HG02852 (cell line): Measurements from ENCODE around the gene BCAS3.

ENCODE experiments used
- ATAC-seq: cut with Tn5 transposase; IDR thresholded peaks from one replicate; pipeline ENCODE4 v1.9.1; 2021; ENCODE audit warnings: mild to moderate bottlenecking, moderate library complexity; ENCODE audit not compliant: unreplicated experiment

Gene BCAS3

DNA sequence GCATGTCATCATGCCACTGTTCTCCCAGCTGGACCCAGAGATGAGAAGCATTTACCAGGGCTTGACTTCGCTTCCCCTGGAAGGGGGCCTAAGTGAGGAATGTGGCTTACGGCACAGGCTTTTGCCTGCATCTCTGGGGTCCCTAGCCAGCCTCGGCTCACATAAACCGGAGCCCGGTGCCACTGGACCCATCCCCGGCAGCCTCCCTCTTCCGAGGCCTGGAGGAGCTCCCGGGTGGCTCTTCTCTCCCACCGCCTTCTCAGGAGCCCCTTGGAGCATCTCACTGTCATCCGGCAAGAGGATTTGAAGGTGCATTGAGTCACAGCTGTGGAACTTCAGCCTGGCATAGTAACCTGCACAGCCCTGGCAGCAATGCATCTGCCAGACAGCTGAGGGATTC, 692.1 kb downstream of the BCAS3 start:
- no peak for ATAC-seq

DNA sequence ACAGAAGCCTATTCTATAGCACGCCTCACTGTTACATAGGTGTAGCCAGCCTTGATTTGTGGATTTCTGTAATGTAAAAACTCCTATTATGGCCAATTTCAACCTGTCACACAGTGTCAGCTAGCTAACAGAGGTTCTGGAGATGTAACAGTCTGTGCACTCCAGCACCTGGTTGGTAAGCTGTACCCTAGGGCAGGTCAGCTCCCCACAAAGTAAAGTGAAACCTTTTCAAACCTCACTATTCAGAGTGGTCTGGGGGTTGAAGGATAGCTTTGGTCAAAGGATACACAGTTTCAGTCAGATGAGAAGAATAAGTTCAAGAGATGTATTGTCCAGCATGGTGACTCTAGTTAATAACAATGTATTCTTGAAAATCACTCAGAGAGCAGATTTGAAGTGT, 693.5 kb downstream of the BCAS3 start:
- no peak for ATAC-seq

GRCh38 chr17:61371606-61372005, 694.0 kb downstream of the BCAS3 start:
- no peak for ATAC-seq

- no peak for ATAC-seq
Observed at GRCh38 chr17:61372436-61372835, 694.8 kb downstream of the BCAS3 start.

DNA sequence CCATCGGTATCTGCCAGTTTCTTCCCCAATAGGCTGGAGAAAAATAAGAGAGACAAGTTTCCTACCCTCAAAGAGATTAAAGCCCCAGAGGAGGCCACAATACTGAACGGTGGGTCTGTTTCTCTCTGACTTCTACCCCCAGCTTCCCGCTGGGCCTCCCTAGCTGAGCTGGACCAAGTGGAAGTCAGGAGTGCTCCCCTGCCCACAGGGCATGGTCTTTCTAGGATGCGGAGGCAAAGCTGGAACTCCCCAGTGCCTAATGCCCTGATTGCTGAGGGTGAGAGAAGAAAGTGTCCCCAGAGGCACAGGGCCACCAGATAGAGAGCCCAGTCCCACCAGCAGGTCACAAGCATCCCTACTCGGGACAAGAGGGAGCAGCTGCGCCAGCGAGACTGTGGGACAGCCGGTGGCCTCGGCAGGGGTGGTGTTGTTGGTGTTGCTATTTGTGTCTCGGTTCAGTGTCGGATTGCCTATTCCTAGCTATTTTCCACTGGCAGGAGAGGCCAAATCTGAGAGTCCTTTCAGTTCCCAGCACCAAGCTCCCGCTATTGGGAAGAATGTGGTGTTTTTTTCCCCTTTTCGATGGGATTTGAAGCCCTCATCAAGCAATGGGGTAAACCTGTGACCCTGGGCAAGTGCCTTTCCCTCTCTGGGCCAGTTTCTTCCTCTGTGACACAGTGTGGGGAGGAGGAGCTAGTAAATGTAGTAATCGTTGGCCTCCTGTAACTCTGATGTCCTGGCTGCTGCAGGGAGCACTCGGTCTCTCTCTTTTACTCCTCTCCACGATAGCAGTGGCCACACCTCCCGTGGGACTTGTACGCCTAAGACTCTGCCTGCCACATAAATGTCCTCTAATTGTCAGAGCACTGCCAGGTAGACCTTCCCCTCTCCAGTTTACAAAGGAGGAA, 699.5 kb downstream of the BCAS3 start:
- ATAC-seq, result no peak

DNA sequence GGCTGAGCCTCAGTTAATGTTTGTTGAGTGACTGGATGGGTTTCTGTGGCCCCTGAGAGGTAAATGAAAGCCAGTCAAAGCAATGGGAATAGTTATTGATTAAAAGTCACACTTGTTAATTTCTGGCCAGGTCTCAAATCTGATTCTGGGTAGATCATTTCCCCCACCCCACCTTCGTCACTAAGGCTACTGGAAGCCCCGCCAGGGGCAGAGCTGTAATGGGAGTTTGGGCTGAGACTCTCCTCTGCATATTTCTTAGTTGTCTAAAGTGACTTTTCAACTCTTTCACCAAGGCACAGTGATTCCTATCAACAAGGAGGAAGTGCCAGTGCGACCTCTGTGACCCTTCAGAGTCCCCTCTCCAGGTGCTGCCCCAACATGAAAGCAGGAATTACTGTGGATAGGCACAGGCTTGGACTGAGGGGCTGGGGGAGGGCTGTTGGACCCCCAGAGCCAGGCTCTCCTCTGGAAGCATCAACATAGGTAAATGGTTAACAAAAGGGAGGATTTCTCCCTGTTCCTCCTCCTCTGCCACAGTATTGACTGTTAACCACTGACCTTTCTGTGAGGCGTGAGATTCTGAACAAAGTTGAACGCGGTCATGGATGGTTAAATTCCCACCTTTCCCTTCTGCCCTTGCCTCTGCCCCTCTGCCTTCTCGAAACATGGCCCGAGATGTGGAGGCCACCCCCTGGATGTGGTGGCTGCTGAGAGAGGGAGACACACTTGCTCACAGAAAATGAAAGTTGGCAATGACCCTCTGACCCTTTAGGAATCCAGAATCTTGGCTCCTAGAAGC, 701.2 kb downstream of the BCAS3 start:
- no peak for ATAC-seq

GRCh38 chr17:61379457-61380216, 702.0 kb downstream of the BCAS3 start:
- ATAC-seq, result no peak

- no peak for ATAC-seq
Observed at GRCh38 chr17:61380217-61380835, 702.7 kb downstream of the BCAS3 start.

DNA sequence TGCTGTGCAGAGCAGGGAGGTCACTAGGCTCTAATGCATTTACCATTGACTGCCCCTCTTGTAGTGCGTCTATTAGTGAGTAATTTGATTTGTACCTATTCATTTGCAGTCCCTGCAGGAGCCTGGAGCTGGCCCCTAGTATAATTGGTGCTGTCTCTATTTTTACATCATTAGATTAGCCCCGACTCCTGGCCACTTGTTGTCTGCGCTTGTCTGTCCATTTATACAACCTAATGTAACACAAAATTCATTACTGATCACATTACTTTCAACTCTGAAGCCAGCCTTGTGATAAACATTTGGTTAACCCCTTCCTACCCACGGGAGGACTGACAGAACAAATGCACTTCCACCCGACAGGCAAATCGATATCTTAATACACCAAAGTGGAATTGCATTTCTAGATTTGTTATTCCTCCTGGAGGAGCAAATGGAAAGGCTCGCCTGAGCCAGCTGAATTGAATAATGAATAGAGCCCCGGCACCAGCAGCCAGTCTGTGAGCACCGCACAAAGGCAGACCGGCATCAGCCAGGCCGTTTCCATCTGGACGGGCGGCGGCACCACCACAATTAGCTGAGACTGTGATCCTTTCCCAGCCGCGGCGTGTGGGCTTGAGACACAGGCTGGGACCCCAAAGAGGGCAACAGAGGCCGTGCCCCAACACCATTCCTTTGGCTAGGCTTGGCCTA, 703.3 kb downstream of the BCAS3 start:
- ATAC-seq, result no peak

GRCh38 chr17:61381537-61381936, 703.9 kb downstream of the BCAS3 start:
- ATAC-seq, result no peak

DNA sequence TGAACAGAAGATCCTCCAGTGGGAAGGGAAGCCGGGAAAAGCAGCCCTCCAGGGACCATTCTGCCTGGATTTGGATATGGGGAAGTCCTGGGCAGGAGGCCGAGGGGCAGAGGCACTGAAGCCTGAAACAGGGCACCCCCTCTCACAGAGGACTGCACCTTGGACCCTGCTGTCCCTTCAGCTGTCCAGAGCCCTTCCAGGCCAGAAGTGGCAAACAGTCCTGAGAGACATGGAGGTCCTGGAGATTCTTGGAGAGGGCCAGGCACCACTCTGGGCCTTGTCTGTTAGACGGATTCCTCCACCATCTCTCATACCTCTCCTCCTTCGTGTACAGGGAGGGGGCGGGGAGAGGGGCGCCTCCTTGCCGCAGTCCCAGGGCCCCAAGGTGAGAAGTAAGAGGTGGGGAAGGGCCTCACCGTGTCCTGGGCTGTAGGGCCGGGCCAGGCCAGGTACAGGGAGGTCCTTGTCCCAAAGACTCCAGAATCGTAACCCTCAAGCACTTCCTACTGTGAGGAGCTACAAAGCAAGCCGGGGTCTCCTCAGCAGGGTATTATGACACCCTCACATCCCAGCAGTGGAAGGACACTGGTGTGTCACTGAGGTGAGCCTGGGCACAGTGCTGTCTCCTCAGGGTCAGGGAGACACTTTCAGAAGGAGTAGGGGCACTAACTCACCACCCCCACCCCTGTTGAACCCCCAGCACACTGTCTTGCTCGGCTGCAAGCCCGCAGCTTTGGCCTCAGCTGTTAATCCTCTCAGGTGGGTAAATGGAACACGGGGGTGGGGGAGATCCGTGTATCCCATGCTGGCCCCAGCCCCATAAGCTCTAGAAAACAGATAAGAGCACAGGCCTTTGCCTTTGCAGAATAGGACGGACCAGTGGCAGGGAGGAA, 705.4 kb downstream of the BCAS3 start:
- no peak for ATAC-seq

GRCh38 chr17:61383689-61384201, 706.1 kb downstream of the BCAS3 start:
- ATAC-seq, result no peak

GRCh38 chr17:61384354-61384691, 706.7 kb downstream of the BCAS3 start:
- ATAC-seq, result no peak

- no peak for ATAC-seq
Observed at GRCh38 chr17:61384692-61385576, 707.3 kb downstream of the BCAS3 start.

DNA sequence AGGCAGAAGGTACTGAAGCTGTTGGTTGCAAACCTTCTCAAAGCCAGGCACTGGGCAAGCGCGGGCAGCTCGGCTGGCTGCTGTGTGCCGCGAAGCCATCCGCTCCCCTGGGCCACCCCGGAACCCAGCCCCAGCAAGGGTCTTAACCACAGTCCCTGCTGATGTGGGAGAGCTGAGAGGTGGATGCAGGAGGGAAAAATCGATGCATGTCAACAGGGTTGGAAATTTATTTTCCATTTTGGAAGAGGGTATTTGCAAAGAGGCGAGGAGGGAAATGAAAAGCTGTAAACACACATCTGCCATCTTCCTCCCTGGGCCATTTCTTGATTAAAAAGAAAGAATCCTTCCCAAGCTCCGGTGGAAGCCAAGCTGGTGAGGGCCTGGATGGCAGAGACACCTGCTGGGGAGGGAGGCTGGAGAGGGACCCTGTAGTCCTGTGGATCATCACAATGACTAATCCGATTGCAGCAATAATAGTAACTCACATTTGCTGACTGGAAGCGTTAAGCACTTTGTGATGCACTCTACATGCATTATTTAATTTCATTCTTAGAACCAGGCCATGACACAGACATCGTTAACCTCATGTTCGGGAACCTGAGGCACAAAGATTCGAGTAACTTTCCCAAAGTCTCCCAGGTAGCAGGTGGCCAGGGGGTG, 708.1 kb downstream of the BCAS3 start:
- no peak for ATAC-seq

DNA sequence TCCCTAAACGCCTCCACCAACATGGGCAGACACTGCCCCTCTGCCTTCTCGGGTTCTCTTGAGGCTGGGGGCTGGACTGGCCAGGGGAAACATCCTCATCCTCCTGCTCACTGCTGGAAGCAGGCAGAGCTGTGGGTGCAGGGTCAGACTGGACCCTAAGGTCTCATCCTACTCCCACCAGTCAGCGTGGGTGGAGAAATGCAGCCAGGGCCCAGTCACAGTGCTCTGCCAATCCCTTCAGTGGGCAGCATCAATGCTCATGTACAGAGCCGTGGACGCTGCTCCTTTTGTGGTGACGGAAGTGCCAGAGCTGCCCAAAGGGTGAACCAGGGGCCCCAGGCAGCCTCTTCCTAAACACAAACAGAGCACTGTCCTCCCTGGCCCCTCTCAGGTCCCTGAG, 708.6 kb downstream of the BCAS3 start:
- ATAC-seq, result no peak

- no peak for ATAC-seq
Observed at GRCh38 chr17:61387011-61387410, 709.4 kb downstream of the BCAS3 start.
